Kidney epithelial cell (primary cell): Measurements from ENCODE around the gene MPHOSPH9. TPM values are rescaled to one million over a fixed set of nuclear protein-coding genes. Genes with fewer than 3 reads are reported as not detected.

Experiments used
- DNase-seq: peaks from one replicate; pipeline ENCODE4 v3.0.0-alpha.2; 2010; ENCODE audit warnings: low read depth
- H3K27me3 ChIP-seq: 2 replicates; pipeline ENCODE4 v1.6.0; 2011; ENCODE audit warnings: low read length; ENCODE audit not compliant: control insufficient read depth, insufficient read depth
- H3K36me3 ChIP-seq: 2 replicates; pipeline ENCODE4 v1.5.1; 2011; ENCODE audit warnings: low read length; ENCODE audit not compliant: control insufficient read depth, insufficient read depth
- H3K4me3 ChIP-seq: 2 replicates; pipeline ENCODE4 v1.5.1; 2011; ENCODE audit warnings: low read depth, mild to moderate bottlenecking, control low read depth, low read length
- total RNA-seq: library from RNA; depleted of rRNA; stranded (reverse); fragments of >200 nt; gene quantifications from 2 replicates; pipeline ENCODE4 v1.2.3, GENCODE V29; 2015
- TF ChIP-seq, protein P1 (sequence below): IDR thresholded peaks from 2 replicates; pipeline ENCODE4 v1.5.1; 2011; ENCODE audit warnings: mild to moderate bottlenecking, moderate library complexity, low read length, control low read depth, inconsistent platforms; ENCODE audit not compliant: insufficient read depth, poor library complexity, severe bottlenecking

Gene MPHOSPH9
- total RNA-seq, 1 donor from 2014 or later = 42.1 TPM

DNA sequence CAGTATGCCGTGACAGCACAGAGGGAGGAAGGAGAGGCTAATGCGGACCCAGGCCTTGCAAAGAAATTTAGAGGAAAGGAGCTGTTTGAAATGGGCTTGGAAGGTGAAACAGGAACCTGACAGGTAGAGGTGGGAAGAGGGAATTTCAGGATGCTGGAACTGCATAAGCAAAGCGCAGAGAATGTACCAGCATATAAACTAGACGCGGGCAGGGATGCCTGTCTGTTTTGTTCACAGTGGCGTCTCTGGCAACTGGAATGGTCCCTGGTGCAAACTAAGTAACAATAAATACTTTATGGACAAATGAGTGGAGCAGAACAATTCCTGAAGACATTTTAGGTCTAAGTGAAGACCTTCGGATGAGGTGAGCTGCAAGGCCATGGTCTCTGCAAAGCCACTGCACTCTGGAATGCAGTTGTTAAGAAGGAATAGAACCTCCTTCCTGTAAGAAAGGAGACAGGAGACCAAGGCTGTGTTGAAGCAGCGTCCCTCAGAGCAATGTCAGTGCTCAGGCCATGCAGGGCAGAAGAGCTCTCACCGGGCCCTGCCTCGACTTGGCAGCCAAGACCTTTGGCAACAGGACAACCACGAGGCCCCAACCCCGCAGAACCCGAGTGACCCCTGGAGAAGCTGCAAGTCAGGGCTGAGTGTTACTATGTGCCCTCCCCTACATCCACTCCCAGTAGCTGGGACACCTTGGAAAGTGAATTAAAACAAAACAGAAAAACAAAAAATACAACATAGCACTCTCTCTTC, 124.8 kb downstream of the MPHOSPH9 start:
- H3K36me3 ChIP-seq = no peaks in the 10 kb centered on the region
- TF ChIP-seq, protein P1, sequence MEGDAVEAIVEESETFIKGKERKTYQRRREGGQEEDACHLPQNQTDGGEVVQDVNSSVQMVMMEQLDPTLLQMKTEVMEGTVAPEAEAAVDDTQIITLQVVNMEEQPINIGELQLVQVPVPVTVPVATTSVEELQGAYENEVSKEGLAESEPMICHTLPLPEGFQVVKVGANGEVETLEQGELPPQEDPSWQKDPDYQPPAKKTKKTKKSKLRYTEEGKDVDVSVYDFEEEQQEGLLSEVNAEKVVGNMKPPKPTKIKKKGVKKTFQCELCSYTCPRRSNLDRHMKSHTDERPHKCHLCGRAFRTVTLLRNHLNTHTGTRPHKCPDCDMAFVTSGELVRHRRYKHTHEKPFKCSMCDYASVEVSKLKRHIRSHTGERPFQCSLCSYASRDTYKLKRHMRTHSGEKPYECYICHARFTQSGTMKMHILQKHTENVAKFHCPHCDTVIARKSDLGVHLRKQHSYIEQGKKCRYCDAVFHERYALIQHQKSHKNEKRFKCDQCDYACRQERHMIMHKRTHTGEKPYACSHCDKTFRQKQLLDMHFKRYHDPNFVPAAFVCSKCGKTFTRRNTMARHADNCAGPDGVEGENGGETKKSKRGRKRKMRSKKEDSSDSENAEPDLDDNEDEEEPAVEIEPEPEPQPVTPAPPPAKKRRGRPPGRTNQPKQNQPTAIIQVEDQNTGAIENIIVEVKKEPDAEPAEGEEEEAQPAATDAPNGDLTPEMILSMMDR = no peak
- no peak overlapping the region for H3K4me3 ChIP-seq
- H3K27me3 ChIP-seq = no peaks in the 10 kb centered on the region
- no peak for DNase-seq

DNA sequence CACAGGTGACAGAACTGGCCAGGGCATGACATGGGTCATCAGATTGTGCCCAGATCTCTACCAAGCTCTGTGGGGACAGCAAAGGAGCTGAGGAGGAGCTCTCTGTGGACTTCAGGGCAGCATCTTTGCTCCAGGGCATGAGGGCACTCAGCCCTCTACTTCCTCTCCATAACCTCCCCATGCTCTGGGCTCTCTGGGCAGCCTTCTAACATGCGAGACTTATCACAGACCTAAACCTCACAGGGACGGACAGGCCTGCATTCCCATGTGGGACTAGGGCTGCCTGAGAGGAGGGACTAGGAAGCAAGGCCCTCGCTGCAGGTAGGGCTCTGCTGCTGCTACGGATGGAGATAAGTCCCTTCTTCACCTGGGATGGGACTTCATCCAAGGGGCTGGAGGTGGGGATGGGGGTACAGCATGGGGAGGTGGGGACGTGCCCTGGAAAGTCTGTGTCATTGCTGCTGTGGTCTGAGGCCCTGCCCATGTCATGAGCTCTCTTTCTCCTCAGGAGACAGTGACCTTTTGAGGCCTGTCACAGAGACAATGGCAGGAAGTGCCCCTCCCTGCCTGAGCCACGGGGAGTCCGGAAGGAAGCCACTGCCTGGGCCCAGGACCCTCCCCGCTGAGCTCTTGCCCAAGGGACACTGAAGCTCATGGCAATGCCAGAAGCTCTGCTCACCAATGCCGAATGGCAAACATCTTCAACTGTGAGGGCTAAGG, 126.1 kb downstream of the MPHOSPH9 start:
- DNase-seq = no peak
- TF ChIP-seq, protein P1 = no peak
- no peaks in the 10 kb centered on the region for H3K27me3 ChIP-seq
- H3K36me3 ChIP-seq = no peaks in the 10 kb centered on the region
- H3K4me3 ChIP-seq = no peak overlapping the region

DNA sequence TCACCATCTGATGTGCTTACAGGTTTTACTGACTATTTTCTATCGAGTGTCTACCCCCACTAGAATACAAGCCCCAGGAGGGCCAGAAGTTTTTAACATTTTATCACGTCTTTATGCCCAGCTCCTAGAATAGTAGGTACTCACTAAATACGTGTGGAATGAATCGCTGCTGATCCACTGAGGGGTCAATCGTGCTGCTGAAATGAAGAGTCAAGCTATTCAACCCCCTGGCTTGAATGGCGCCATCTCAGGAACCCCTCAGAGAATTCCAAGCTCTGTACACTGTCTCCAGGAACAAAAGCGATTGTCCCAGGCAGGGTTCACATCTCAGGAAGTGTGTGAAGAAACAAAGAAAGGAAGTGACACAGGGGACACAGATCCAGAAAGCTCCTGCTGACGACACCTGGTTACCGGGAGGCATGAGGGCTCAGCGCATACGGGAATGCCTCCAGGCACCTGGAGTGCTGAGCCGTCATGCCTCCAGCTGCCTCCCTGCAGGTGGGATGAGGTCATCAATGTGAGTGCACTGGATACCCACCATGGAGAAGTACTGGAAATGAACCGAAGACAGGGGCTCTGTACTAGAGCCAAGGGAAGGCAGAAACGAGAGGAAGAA, 127.6 kb downstream of the MPHOSPH9 start:
- TF ChIP-seq, protein P1 = no peak

DNA sequence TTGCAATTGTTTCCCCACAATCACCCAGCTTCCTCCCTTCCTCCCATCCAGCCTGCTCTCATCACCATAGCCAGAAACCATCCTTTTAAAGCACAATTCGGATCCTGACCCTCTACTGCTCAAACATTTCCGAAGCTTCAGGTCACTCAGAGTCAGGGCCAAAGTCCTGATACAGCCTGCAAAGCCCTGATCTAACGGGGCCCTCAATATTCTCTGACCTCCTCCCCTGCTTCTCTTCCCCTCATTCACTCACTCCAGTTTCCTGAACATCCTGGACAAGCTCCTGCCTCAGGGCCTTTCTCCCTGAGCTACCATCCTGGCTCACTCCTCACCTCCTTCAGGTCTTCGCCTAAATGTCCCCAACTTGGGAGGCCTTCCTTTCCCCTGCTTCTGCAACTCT, 128.1 kb downstream of the MPHOSPH9 start:
- Histone ChIP-seq H3K27me3 (no peaks in the 10 kb centered on the region), H3K4me3 (no peak overlapping the region), H3K36me3 (no peaks in the 10 kb centered on the region)
- no peak for DNase-seq
- TF ChIP-seq, protein P1 = no peak

More for the DNA sequence above, 127.6 kb downstream of the MPHOSPH9 start:
- Histone ChIP-seq H3K36me3 (no peaks in the 10 kb centered on the region), H3K27me3 (no peaks in the 10 kb centered on the region), H3K4me3 (no peak overlapping the region)
- no peak for DNase-seq

Other genes starting within 250 kb of the MPHOSPH9 start
- 5.2 and 5.7 TPM in 2 replicates for gene PITPNM2, start 82.1 kb downstream of the MPHOSPH9 start, total RNA-seq
- gene MTRFR, start 295 bp upstream of the MPHOSPH9 start, total RNA-seq = 10.9 and 18.5 TPM in 2 replicates
- gene CDK2AP1, start 38.7 kb upstream of the MPHOSPH9 start, total RNA-seq = 175 and 195 TPM in 2 replicates
- 29.2 and 31.5 TPM in 2 replicates for gene SBNO1, start 131.7 kb upstream of the MPHOSPH9 start, total RNA-seq
- gene KMT5A, start 151.0 kb upstream of the MPHOSPH9 start, total RNA-seq = 44.0 and 44.4 TPM in 2 replicates
- gene RILPL2, start 203.5 kb upstream of the MPHOSPH9 start, total RNA-seq = 3.6 and 4.2 TPM in 2 replicates
- 9.3 TPM in 2 replicates for gene SNRNP35, start 225.0 kb upstream of the MPHOSPH9 start, total RNA-seq